Calu3 (cell line): ENCODE results near the gene NEUROD2. TPM values are rescaled to one million over a fixed set of nuclear protein-coding genes. Genes with fewer than 3 reads are reported as not detected.

Experiments used
- BruUV-seq: library from RNA; stranded (reverse); fragments of 400-500 nt; replicated peaks from 2 replicates; lab custom pipeline; 2021; lab: Mats Ljungman, UMichigan
- CTCF ChIA-PET: fragments of 300-600 bp; sonication (Branson Sonifier 250); formaldehyde crosslinking; loops from one replicate; lab custom pipeline; 2022; ENCODE audit warnings: antibody characterized with exemption; lab: Charles Lee
- DNase-seq: peaks from one replicate; pipeline ENCODE4 v3.0.0; 2022
- H3K27ac Mint-ChIP-seq: one replicate; pipeline ENCODE4 v1.8.0; 2022; ENCODE audit warnings: mixed read lengths; ENCODE audit not compliant: unreplicated experiment
- H3K27me3 Mint-ChIP-seq: one replicate; pipeline ENCODE4 v1.8.0; 2022; ENCODE audit warnings: mixed read lengths; ENCODE audit not compliant: unreplicated experiment
- H3K36me3 Mint-ChIP-seq: one replicate; pipeline ENCODE4 v1.8.0; 2022; ENCODE audit warnings: mild to moderate bottlenecking, moderate library complexity, mixed read lengths; ENCODE audit not compliant: insufficient read depth, unreplicated experiment
- H3K4me1 Mint-ChIP-seq: one replicate; pipeline ENCODE4 v1.8.0; 2022; ENCODE audit warnings: mild to moderate bottlenecking, low read depth, mixed read lengths; ENCODE audit not compliant: unreplicated experiment
- H3K4me3 Mint-ChIP-seq: one replicate; pipeline ENCODE4 v1.8.0; 2022; ENCODE audit warnings: mild to moderate bottlenecking, low read depth, moderate library complexity, mixed read lengths; ENCODE audit not compliant: unreplicated experiment
- H3K9me3 Mint-ChIP-seq: one replicate; pipeline ENCODE4 v1.8.0; 2022; ENCODE audit warnings: low read depth, mixed read lengths; ENCODE audit not compliant: unreplicated experiment
- CTCF ChIP-seq: fragments of 200-600 bp; IDR thresholded peaks from one replicate; pipeline ENCODE4 v1.8.0; 2022; ENCODE audit warnings: antibody characterized with exemption; ENCODE audit not compliant: unreplicated experiment
- intact Hi-C: fragments of 100-400 bp; cut with micrococcal nuclease; formaldehyde crosslinking; loops from one replicate; pipeline ENCODE4 v1.10.0; 2022; ENCODE audit not compliant: unreplicated experiment
- total RNA-seq: library from RNA; stranded (reverse); gene quantifications from 2 replicates; pipeline ENCODE4 v1.2.3, GENCODE V29; 2022

Gene NEUROD2
- total RNA-seq, 1 experiment from 2014 or later, result not detected

DNA sequence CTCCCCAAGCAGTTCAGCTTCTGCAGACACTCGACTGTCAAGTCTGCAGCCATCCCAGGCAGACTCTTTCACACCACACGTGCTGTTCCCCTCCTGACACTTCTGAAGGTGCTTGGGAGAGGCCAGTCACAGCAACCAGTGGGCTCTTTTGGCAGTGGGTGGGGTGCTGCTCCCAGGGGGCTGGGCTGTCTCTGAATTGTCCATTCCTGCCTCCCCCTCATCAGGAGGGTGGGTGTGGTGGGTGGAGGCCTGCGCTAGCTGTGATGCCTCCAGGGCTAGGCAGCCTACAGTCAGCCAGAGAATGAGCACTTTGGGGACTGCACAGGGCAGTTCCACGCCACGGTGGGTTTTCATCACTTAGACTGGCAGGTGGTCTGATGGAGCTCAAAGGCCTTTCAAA lies 39.5 kb upstream of the NEUROD2 start:
- H3K27me3 Mint-ChIP-seq, result no peaks in the 10 kb centered on the region
- H3K27ac Mint-ChIP-seq, result no peak overlapping the region
- H3K4me1 Mint-ChIP-seq, result peaks cover 33% of the 10 kb centered on the region
- CTCF ChIA-PET, result interaction anchor here (0.6 to 161.2 kb wide), 20 partner anchors 27 to 1305 kb away, joined by 3 to 42089 read pairs (median 4); partner anchors contain the start of genes CSF3, ERBB2, GRB7 and GSDMA
- peak; percentile 70 for DNase-seq
- intact Hi-C loops, result no loop called here
- no TSS peak for BruUV-seq
- H3K36me3 Mint-ChIP-seq, result peaks cover 23% of the 10 kb centered on the region
- H3K4me3 Mint-ChIP-seq, result no peak overlapping the region
- H3K9me3 Mint-ChIP-seq, result no peaks in the 10 kb centered on the region
- no peak for TF ChIP-seq CTCF

DNA sequence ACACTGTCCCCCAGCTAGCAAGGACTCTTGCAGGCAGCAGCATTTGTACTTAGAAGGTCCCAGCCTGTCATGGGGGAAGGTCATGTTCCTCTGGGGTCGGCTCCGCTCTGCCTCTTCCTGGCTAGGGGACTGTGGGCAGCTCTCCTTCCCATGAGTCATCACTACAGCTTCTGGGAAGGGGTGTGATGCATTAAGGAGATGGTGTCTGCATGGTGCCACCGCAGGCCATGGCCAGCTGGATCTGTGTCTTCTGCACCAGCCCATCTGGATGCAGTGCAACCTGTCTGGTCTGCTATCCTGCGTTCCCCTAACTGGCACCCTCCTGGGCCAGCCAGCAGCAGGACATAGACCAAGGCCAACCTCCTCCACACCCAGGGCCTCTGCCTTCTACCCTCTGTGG lies 35.6 kb upstream of the NEUROD2 start:
- peaks cover 23% of the 10 kb centered on the region for H3K36me3 Mint-ChIP-seq
- no TSS peak for BruUV-seq
- no peak for TF ChIP-seq CTCF
- intact Hi-C loops, result no loop called here
- DNase-seq, result no peak
- H3K9me3 Mint-ChIP-seq, result no peaks in the 10 kb centered on the region
- no peak overlapping the region for H3K4me3 Mint-ChIP-seq
- no peaks in the 10 kb centered on the region for H3K27me3 Mint-ChIP-seq
- no peak overlapping the region for H3K27ac Mint-ChIP-seq
- H3K4me1 Mint-ChIP-seq, result peaks cover 62% of the 10 kb centered on the region
- CTCF ChIA-PET, result interaction anchor here (0.5 to 161.2 kb wide), 21 partner anchors 23 to 1020 kb away, joined by 3 to 42089 read pairs (median 5); partner anchors contain the start of genes CSF3, ERBB2, GRB7 and GSDMA

DNA sequence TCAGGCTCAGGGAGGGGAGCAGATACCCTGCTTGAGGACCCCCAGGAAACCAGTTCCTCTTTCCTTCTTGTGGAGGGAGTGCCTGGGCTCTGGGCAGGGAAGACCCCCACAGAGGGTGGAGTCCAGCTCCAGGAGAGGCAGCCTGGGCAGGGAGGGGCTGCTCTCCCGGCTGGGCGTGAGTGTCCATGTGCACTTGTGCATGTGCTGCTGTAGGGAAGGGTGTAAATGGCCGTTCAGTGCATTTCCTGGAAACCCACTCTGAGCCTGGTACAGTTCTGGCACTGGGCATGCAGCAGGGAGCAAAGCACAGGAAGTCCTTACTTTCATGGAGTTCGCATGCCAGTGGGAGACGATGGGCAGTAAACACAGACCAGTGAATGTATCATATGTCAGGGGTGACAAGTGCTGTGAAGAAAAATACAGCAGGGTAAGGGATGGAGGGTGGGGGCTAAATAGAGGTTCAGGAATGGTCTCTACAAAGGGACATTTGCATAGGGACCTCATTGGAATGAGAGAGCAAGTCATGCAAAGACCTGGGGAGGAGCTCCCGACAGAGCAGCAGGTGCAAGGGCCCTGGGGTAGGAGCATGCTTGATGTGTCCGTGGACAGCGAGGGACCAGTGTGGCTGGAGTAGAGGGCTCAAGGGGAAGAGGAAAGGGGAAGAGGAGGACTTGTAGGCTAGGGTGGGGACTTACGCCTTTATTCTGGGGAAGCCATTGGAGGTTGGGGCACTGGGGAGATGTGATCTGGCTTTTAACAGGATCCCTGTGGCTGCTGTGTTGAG lies 34.8 kb upstream of the NEUROD2 start:
- Mint-ChIP-seq H3K4me3 (no peak overlapping the region), H3K27me3 (no peaks in the 10 kb centered on the region), H3K36me3 (peaks cover 31% of the 10 kb centered on the region), H3K9me3 (no peaks in the 10 kb centered on the region), H3K27ac (no peak overlapping the region), H3K4me1 (peaks cover 70% of the 10 kb centered on the region)
- peak; percentile 76 for DNase-seq
- no peak for TF ChIP-seq CTCF
- no TSS peak for BruUV-seq
- CTCF ChIA-PET, result interaction anchor here (0.5 to 161.2 kb wide), 14 partner anchors 22 to 442 kb away, joined by 3 to 42089 read pairs (median 16); partner anchors contain the start of genes ERBB2, GRB7, GSDMA and GSDMB
- intact Hi-C loops, result no loop called here

DNA sequence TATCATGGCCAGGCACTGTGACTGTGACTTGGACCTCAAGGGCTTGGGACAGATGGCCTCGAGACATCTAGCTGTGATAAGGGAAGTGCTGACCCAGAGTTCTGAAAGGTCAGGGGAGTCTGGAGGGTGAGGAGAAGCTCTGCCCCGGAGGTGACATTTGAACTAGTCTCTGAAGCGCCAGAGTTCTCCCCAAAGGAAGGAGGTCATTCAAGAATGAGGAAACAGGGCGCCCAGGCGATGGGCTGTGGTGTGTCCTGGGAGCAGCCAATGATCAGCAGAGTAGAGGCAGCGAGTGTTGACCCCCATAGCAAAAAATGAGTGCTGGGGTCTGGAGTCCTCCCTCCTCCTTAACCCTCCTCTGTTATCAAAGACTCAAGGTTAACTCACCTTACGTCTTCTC lies 34.2 kb upstream of the NEUROD2 start:
- Mint-ChIP-seq H3K27me3 (no peaks in the 10 kb centered on the region), H3K36me3 (peaks cover 37% of the 10 kb centered on the region), H3K4me1 (peaks cover 72% of the 10 kb centered on the region), H3K27ac (no peak overlapping the region), H3K4me3 (no peak overlapping the region), H3K9me3 (no peaks in the 10 kb centered on the region)
- intact Hi-C loops, result no loop called here
- CTCF ChIA-PET, result interaction anchor here (0.5 to 161.2 kb wide), 16 partner anchors 21 to 926 kb away, joined by 3 to 42089 read pairs (median 6); partner anchors contain the start of genes ERBB2, GRB7, GSDMA and GSDMB
- TF ChIP-seq CTCF, result no peak
- DNase-seq, result peak; percentile 77
- no TSS peak for BruUV-seq
